ENCODE data around the gene ZNF182. TPM values are rescaled to one million over a fixed set of nuclear protein-coding genes. Genes with fewer than 3 reads are reported as not detected.

The ZNF182 gene
- polyA plus RNA-seq, 1 donor (not counting 4 experiments of a cell fraction or from before 2014, with no cell fraction given): 2.4 TPM

DNA sequence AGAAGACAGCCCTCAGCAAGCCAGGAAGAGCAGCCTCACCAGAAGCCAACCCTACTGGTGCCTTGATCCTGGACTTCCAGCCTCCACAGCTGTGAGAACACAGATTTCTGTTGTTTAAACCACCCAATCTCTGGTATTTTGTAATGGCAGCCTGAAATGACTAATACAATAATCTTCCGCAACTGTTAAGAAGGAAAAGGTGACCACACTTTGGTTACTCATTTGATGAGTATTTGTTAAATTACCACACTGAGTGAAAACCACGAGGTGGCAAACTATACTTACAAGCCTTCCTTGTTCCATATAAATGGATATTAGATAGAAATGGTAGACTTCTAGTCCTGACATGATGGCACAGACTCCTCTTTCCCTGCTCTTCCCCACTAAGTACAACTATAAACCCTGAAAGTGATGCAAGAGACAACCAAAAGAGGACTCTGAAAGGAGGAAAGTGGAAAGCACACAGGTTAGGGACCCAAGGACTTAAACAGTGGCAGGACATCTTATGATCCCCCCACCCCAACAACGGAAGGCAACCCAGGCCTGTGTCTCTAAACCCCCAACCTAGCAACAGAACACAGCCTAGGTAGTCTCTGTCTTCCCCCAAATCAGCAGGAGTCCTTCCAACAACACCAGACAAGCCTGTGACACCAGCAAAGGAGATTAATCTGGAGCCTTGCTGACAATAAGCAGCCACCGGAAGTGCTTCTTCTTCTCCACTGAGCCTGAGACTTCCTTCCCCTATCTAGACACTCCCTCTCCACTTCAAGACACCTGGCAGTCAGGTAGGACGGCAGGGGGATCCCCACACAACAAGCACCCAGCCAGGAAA lies 12.3 kb downstream of the ZNF182 start:
- Histone ChIP-seq H3K9ac (ENCODE audit: control insufficient read depth, extremely low read depth, insufficient read depth, low read length) (no peak overlapping the region), H3K4me1 (ENCODE audit: control insufficient read depth, extremely low read depth, insufficient read depth, low read length) (peaks cover 7% of the 10 kb centered on the region), H3K27me3 (ENCODE audit: control insufficient read depth, extremely low read depth, insufficient read depth, low read length) (no peaks in the 10 kb centered on the region), H2AFZ (ENCODE audit: control insufficient read depth, low read length) (peak overlapping the region; percentile 26), H3K36me3 (ENCODE audit: control insufficient read depth in 2 of 2, extremely low read depth in 1 of 2, insufficient read depth in 2 of 2, low read length in 2 of 2) (no peaks in the 10 kb centered on the region), H4K20me1 (ENCODE audit: control insufficient read depth, extremely low read depth, insufficient read depth, low read length) (no peaks in the 10 kb centered on the region), H3K4me2 (ENCODE audit: control insufficient read depth, extremely low read depth, insufficient read depth, low read depth, low read length) (peak overlapping the region; percentile 16), H3K9me3 (ENCODE audit: control insufficient read depth, low read depth, low read length) (peaks cover 18% of the 10 kb centered on the region), H3K79me2 (ENCODE audit: control insufficient read depth, insufficient read depth, low read length) (no peaks in the 10 kb centered on the region), H3K27ac (ENCODE audit: control insufficient read depth, insufficient read depth, low read length) (peak overlapping the region; percentile 68), H3K9me1 (ENCODE audit: control insufficient read depth, extremely low read depth, insufficient read depth, low read length) (no peaks in the 10 kb centered on the region), H3K4me3 (ENCODE audit: control insufficient read depth in 2 of 3, extremely low read depth in 1 of 3, insufficient read depth in 2 of 3, low read depth in 1 of 3, low read length in 3 of 3) (no peak overlapping the region)
- TF ChIP-seq, protein P1, sequence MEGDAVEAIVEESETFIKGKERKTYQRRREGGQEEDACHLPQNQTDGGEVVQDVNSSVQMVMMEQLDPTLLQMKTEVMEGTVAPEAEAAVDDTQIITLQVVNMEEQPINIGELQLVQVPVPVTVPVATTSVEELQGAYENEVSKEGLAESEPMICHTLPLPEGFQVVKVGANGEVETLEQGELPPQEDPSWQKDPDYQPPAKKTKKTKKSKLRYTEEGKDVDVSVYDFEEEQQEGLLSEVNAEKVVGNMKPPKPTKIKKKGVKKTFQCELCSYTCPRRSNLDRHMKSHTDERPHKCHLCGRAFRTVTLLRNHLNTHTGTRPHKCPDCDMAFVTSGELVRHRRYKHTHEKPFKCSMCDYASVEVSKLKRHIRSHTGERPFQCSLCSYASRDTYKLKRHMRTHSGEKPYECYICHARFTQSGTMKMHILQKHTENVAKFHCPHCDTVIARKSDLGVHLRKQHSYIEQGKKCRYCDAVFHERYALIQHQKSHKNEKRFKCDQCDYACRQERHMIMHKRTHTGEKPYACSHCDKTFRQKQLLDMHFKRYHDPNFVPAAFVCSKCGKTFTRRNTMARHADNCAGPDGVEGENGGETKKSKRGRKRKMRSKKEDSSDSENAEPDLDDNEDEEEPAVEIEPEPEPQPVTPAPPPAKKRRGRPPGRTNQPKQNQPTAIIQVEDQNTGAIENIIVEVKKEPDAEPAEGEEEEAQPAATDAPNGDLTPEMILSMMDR (optimal IDR thresholded peaks at IDR 0.05 in 1 of 3, IDR thresholded peaks at IDR 0.05 in 1 of 3, conservative IDR thresholded peaks at IDR 0.05 in 1 of 3; ENCODE audit: extremely low read depth in 1 of 3, insufficient read depth in 2 of 3, low read length in 3 of 3): no peak
- no peak for TF ChIP-seq EZH2 (IDR thresholded peaks at IDR 0.05; ENCODE audit: low read length)
- dilution Hi-C loops (cut with MboI; ENCODE audit: extremely low pct_ligation_motif_present, low sequenced_read_pairs): no loop called here
- FAIRE-seq (no peak), DNase-seq (ENCODE audit: low read depth, low spot score) (peak; percentile 21)

DNA sequence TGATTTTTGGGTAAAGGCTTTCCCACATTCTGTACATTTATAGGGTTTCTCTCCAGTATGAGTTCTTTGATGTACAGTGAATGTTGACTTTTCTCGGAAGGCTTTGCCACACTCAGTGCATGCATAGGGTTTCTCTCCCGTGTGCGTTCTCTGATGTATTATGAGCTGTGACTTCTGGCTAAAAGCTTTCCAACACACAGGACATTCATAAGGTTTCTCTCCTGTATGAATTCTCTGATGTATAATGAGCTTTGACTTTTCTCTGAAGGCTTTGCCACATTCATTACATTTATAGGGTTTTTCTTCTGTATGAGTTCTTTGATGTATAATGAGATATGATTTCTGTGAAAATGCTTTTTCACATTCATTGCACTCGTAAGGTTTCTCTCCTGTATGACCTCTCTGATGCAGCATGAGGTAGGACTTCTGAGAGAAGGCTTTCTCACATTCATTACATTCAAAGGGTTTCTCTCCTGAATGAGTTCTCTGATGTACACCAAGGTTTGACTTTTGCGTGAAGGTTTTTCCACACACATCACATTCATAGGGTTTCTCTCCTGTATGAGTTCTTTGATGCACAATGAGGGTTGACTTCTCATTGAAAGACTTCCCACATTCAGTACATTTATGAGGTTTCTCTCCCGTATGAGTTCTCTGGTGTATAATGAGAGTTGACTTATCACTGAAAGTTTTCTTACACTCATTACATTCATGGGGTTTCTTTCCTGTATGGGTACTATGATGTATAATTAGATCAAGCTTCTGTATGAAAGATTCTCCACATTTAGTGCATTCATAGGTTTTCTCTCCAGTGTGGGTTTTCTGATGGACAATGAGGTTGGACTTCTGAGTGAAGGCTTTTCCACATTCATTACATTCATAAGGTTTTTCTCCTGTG lies 27.3 kb downstream of the ZNF182 start:
- FAIRE-seq: no peak
- Histone ChIP-seq H3K9me1 (ENCODE audit: control insufficient read depth, extremely low read depth, insufficient read depth, low read length) (no peaks in the 10 kb centered on the region), H2AFZ (ENCODE audit: control insufficient read depth, low read length) (no peak overlapping the region), H4K20me1 (ENCODE audit: control insufficient read depth, extremely low read depth, insufficient read depth, low read length) (no peaks in the 10 kb centered on the region), H3K27ac (ENCODE audit: control insufficient read depth, insufficient read depth, low read length) (no peak overlapping the region), H3K36me3 (ENCODE audit: control insufficient read depth in 2 of 2, extremely low read depth in 1 of 2, insufficient read depth in 2 of 2, low read length in 2 of 2) (no peaks in the 10 kb centered on the region), H3K9ac (ENCODE audit: control insufficient read depth, extremely low read depth, insufficient read depth, low read length) (no peak overlapping the region), H3K4me2 (ENCODE audit: control insufficient read depth, extremely low read depth, insufficient read depth, low read depth, low read length) (no peak overlapping the region), H3K9me3 (ENCODE audit: control insufficient read depth, low read depth, low read length) (peaks cover 26% of the 10 kb centered on the region), H3K4me1 (ENCODE audit: control insufficient read depth, extremely low read depth, insufficient read depth, low read length) (no peaks in the 10 kb centered on the region), H3K27me3 (ENCODE audit: control insufficient read depth, extremely low read depth, insufficient read depth, low read length) (no peaks in the 10 kb centered on the region), H3K4me3 (ENCODE audit: control insufficient read depth in 2 of 3, extremely low read depth in 1 of 3, insufficient read depth in 2 of 3, low read depth in 1 of 3, low read length in 3 of 3) (no peak overlapping the region), H3K79me2 (ENCODE audit: control insufficient read depth, insufficient read depth, low read length) (no peaks in the 10 kb centered on the region)
- TF ChIP-seq, protein P1 (optimal IDR thresholded peaks at IDR 0.05 in 1 of 3, IDR thresholded peaks at IDR 0.05 in 1 of 3, conservative IDR thresholded peaks at IDR 0.05 in 1 of 3; ENCODE audit: extremely low read depth in 1 of 3, insufficient read depth in 2 of 3, low read length in 3 of 3): no peak
- TF ChIP-seq EZH2 (IDR thresholded peaks at IDR 0.05; ENCODE audit: low read length): no peak
- DNase-seq (ENCODE audit: low read depth, low spot score): no peak
- dilution Hi-C loops (cut with MboI; ENCODE audit: extremely low pct_ligation_motif_present, low sequenced_read_pairs): no loop called here
